GM23248 (cell line): Measurements from ENCODE around the gene GALNS. TPM values are rescaled to one million over a fixed set of nuclear protein-coding genes. Genes with fewer than 3 reads are reported as not detected.
A peak's percentile ranks its signal among the peaks of the same experiment; 100 is the strongest.

Experiments
- DNase-seq: peaks from one replicate; pipeline ENCODE4 v3.0.0-alpha.2; 2015
- H2AFZ ChIP-seq: fragments of 200-600 bp; sonication (generic); 2 replicates; pipeline ENCODE4 v1.6.1; 2016; ENCODE audit warnings: antibody characterized with exemption
- H3F3A ChIP-seq: fragments of 200-600 bp; sonication (generic); 2 replicates; pipeline ENCODE4 v1.6.1; 2016; ENCODE audit warnings: mild to moderate bottlenecking, antibody characterized with exemption, mixed run types; ENCODE audit not compliant: insufficient read depth
- H3K27ac ChIP-seq: fragments of 200-600 bp; sonication (generic); 2 replicates; pipeline ENCODE4 v1.5.1; 2016; ENCODE audit warnings: mild to moderate bottlenecking
- H3K27me3 ChIP-seq: fragments of 200-600 bp; sonication (generic); replicated peaks from 2 replicates; pipeline ENCODE4 v1.6.1; 2016; ENCODE audit warnings: mild to moderate bottlenecking; ENCODE audit not compliant: insufficient read depth
- H3K36me3 ChIP-seq: fragments of 200-600 bp; sonication (generic); 2 replicates; pipeline ENCODE4 v1.6.1; 2016; ENCODE audit warnings: low read depth, mild to moderate bottlenecking
- H3K4me1 ChIP-seq: fragments of 200-600 bp; sonication (generic); 2 replicates; pipeline ENCODE4 v1.6.1; 2016; ENCODE audit warnings: mild to moderate bottlenecking; ENCODE audit not compliant: insufficient read depth
- H3K4me2 ChIP-seq: fragments of 200-600 bp; sonication (generic); one replicate; pipeline ENCODE4 v1.6.1; 2016; ENCODE audit warnings: mild to moderate bottlenecking; ENCODE audit not compliant: unreplicated experiment
- H3K4me3 ChIP-seq: fragments of 200-600 bp; sonication (generic); 2 replicates; pipeline ENCODE4 v1.5.1; 2016; ENCODE audit warnings: mild to moderate bottlenecking
- H3K79me2 ChIP-seq: fragments of 200-600 bp; sonication (generic); 2 replicates; pipeline ENCODE4 v1.6.1; 2016; ENCODE audit warnings: mild to moderate bottlenecking; ENCODE audit not compliant: insufficient read depth
- H3K9ac ChIP-seq: fragments of 200-600 bp; sonication (generic); 2 replicates; pipeline ENCODE4 v1.6.1; 2016; ENCODE audit warnings: mild to moderate bottlenecking
- H3K9me2 ChIP-seq: fragments of 200-600 bp; sonication (generic); 2 replicates; pipeline ENCODE4 v1.6.1; 2016; ENCODE audit warnings: mixed run types, mild to moderate bottlenecking, moderate library complexity; ENCODE audit not compliant: insufficient read depth
- H3K9me3 ChIP-seq: fragments of 200-600 bp; sonication (generic); one replicate; pipeline ENCODE4 v1.6.1; 2017; ENCODE audit warnings: low read depth
- H4K20me1 ChIP-seq: fragments of 200-600 bp; sonication (generic); 2 replicates; pipeline ENCODE4 v1.6.0; 2016; ENCODE audit not compliant: insufficient read depth
- EZH2 ChIP-seq: fragments of 200-600 bp; sonication (generic); IDR thresholded peaks from 2 replicates; pipeline ENCODE4 v1.6.1; 2018; ENCODE audit warnings: antibody characterized with exemption, mild to moderate bottlenecking; ENCODE audit not compliant: insufficient read depth, poor library complexity, severe bottlenecking
- EZH2phosphoT487 ChIP-seq: fragments of 200-600 bp; sonication (generic); IDR thresholded peaks from 2 replicates; pipeline ENCODE4 v1.6.1; 2018; ENCODE audit warnings: antibody characterized with exemption, moderate library complexity, mild to moderate bottlenecking, low read depth; ENCODE audit not compliant: insufficient read depth
- WGBS, 2 experiments: methylation state at CpG; one replicate each; pipeline ENCODE4 v1.1.6; 2015 to 2017; ENCODE audit warnings: low lambda C conversion rate in 2 of 2, low coverage in 1 of 2; ENCODE audit errors: missing lambda C conversion rate in 2 of 2; 5-methylcytosine and 5-hydroxymethylcytosine counted together
- in situ Hi-C: fragments of 300-500 bp; cut with MboI; formaldehyde crosslinking; loops from 2 replicates; pipeline ENCODE4 v1.15.0; 2020
- polyA plus RNA-seq: library from polyadenylated mRNA; unstranded; fragments of >200 nt; fragmentation: Nextera tagmentation; extraction: Ambion mirVana; gene quantifications from 2 replicates; pipeline ENCODE4 v1.2.1, GENCODE V29; 2016
- total RNA-seq: library from RNA; depleted of rRNA; stranded (reverse); fragments of >200 nt; shearing (Covaris generic); gene quantifications from 2 replicates; pipeline ENCODE4 v1.2.3, GENCODE V29; 2014

GALNS gene
- total and polyA plus RNA-seq, 2 experiments from 2014 or later: 24.0 to 39.0 TPM

DNA sequence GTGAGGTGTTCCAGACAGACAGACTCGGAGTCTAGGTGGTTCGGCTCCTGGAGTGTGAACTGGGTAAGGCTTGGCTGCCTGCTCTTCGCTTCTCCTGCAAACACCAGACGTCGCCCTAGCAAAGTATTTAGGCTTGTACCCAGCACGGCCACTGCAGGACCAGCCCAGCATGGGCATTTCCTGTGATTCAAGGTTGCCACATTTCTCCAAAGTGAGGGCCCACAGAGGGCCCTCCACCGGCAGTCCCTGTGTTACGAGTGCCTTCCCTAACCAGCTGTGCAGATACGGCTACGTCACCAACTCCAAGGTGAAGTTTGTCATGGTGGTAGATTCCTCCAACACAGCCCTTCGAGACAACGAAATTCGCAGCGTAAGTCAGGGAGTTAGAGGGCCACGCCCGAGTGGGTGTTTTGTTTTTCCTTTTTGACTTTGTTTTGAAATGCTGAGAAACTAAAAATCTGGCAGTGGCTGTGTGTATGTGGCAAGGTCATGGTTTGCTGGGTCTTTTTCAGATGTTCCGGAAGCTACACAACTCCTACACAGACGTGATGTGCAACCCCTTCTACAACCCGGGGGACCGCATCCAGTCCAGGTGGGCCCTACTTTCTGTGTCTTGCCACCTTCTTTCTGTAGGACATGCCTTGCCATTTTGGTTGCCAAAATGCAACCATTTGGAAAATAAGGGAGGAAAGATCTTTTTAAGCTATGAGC, 2.8 kb upstream of the GALNS start:
- H3K27ac ChIP-seq: no peak overlapping the region
- H2AFZ ChIP-seq: no peak overlapping the region
- no peaks in the 10 kb centered on the region for H4K20me1 ChIP-seq
- no peaks in the 10 kb centered on the region for H3K36me3 ChIP-seq
- in situ Hi-C loops: no loop called here
- no peak overlapping the region for H3K9ac ChIP-seq
- H3K79me2 ChIP-seq: peaks cover 27% of the 10 kb centered on the region; the same call in 1 of the 2 replicates
- no peaks in the 10 kb centered on the region for H3K27me3 ChIP-seq
- no peaks in the 10 kb centered on the region for H3K9me2 ChIP-seq
- TF ChIP-seq EZH2 (no peak), EZH2phosphoT487 (no peak)
- no peak overlapping the region for H3K4me3 ChIP-seq
- no peak overlapping the region for H3K4me2 ChIP-seq
- H3K9me3 ChIP-seq: no peaks in the 10 kb centered on the region
- H3K4me1 ChIP-seq: peaks cover 8% of the 10 kb centered on the region; the same call in 1 of the 2 replicates
- no peaks in the 10 kb centered on the region; the same call in 1 of the 2 replicates for H3F3A ChIP-seq
- 83 to 88% methylated on average over 20 of the region's 20 CpGs for WGBS, 2 experiments
- DNase-seq: no peak

DNA sequence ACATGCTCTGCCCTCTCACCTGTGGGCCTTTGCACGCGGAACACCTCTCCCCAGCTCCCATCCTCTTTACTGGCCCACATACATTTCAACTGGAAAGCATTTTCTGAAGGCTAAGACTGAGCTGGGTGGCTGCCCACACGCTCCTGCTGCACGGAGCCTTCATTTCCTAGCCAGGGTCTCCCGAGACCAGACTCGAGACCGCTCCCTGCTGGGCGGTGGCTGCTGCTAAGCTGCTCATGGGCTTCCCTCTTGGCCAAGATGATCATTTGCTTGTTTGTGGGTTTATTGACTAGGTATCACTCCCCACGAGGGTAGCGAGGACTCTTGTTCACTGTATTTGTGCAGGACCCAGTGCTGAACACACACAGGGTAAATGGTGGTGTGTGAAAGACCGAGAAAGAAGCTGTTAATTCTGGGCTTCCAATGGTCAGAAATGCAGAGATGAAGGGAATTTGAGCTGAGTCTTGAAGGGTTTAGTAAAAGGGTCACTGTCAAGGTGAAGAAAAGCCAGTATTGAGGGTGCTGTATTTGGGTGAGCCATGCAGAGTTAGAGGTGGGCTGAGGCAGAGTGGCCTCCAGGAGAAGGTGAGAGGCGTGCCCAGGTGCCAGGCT, 1.1 kb upstream of the GALNS start:
- no peaks in the 10 kb centered on the region; the same call in 1 of the 2 replicates for H3F3A ChIP-seq
- H4K20me1 ChIP-seq: no peaks in the 10 kb centered on the region
- no peaks in the 10 kb centered on the region for H3K36me3 ChIP-seq
- H3K27ac ChIP-seq: no peak overlapping the region
- peaks cover 27% of the 10 kb centered on the region; the same call in 1 of the 2 replicates for H3K79me2 ChIP-seq
- peak overlapping the region; percentile 79 for H3K9ac ChIP-seq
- no peaks in the 10 kb centered on the region for H3K9me2 ChIP-seq
- in situ Hi-C loops: no loop called here
- TF ChIP-seq EZH2phosphoT487: no peak
- no peak for TF ChIP-seq EZH2
- WGBS, 2 experiments: 12 to 14% methylated on average over 12 of the region's 12 CpGs
- peak overlapping the region; percentile 91 for H3K4me2 ChIP-seq
- peak overlapping the region; percentile 89 for H2AFZ ChIP-seq
- H3K4me1 ChIP-seq: peaks cover 8% of the 10 kb centered on the region; the same call in 1 of the 2 replicates
- H3K27me3 ChIP-seq: no peaks in the 10 kb centered on the region
- no peaks in the 10 kb centered on the region for H3K9me3 ChIP-seq
- H3K4me3 ChIP-seq: peak overlapping the region; percentile 92
- DNase-seq: peak; percentile 92

DNA sequence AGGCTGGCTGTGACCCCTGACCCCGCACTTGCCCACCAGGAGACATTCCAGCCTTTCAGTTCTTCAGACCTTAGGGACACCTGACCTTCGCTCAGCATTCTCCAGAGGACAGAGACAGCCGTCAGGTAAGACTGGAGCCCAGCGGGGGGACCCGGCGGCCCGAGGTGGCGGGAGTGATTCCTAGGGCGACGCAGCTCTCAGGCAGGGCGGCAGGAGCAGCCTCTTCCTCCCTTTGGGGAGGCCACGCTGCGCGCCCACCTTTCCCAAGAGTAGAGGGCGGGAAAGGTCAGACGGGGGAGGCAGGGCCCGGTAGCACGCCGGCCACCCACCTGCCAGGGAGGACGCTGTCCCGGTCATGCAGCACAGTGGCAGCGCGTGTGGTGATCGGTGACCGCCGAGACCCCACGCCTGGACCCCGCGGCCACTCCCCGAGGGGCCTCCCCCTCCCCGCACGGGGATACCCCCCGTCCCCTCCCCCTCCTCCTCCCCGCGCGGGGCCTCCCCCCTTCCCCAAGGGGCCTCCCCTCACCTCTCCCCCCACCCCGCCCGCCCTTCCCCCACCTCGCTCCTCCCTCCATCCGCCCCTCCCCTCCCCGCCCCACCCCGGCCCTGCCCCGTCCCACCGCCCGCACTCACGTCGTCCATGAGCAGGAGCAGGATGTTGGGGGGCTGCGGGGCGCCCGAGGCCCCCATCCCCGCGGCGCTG, 472 bp downstream of the GALNS start:
- H3K36me3 ChIP-seq: no peaks in the 10 kb centered on the region
- H4K20me1 ChIP-seq: no peaks in the 10 kb centered on the region
- in situ Hi-C loops: no loop called here
- TF ChIP-seq EZH2phosphoT487 (no peak), EZH2 (no peak)
- no peaks in the 10 kb centered on the region for H3K9me3 ChIP-seq
- no peaks in the 10 kb centered on the region for H3K27me3 ChIP-seq
- peak overlapping the region; percentile 92 for H3K4me3 ChIP-seq
- no peak overlapping the region for H2AFZ ChIP-seq
- peak; percentile 24 for DNase-seq
- no peak overlapping the region for H3K27ac ChIP-seq
- H3K9ac ChIP-seq: peak overlapping the region; percentile 79
- H3K4me2 ChIP-seq: peak overlapping the region; percentile 74
- H3K9me2 ChIP-seq: no peaks in the 10 kb centered on the region
- WGBS, 2 experiments: 9 to 18% methylated on average over 22 to 47 of the region's 53 CpGs
- H3F3A ChIP-seq: no peaks in the 10 kb centered on the region; the same call in 1 of the 2 replicates
- H3K79me2 ChIP-seq: peaks cover 27% of the 10 kb centered on the region; the same call in 1 of the 2 replicates
- peaks cover 8% of the 10 kb centered on the region; the same call in 1 of the 2 replicates for H3K4me1 ChIP-seq

DNA sequence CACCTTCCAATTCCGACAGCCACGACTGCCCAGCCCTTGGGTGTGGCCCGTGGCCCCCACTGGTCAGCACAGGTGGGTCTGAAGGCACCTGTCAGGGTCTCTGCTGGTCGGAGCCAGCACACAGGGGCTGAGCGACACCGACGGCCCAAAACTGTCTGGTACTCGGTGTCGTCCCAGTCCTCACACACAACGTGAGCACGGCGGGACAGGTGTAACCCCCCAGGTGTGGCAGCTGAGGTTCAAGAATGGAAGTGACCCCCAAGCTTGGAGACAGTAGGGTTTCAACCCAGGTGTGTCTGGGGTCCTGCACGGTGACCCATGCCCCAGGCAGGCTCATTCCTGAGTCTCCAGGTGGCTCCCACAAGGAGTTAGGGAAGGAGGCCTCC, 1.0 kb downstream of the GALNS start:
- no peaks in the 10 kb centered on the region for H4K20me1 ChIP-seq

More for the DNA sequence above, 1.0 kb downstream of the GALNS start:
- Histone ChIP-seq H3K9me3 (no peaks in the 10 kb centered on the region), H3K4me1 (peaks cover 8% of the 10 kb centered on the region; the same call in 1 of the 2 replicates), H3K27me3 (no peaks in the 10 kb centered on the region), H3F3A (no peaks in the 10 kb centered on the region; the same call in 1 of the 2 replicates), H2AFZ (no peak overlapping the region), H3K4me2 (peak overlapping the region; percentile 74), H3K36me3 (no peaks in the 10 kb centered on the region), H3K9ac (peak overlapping the region; percentile 44; the same call in 1 of the 2 replicates), H3K27ac (no peak overlapping the region), H3K4me3 (peak overlapping the region; percentile 71), H3K79me2 (peaks cover 27% of the 10 kb centered on the region; the same call in 1 of the 2 replicates), H3K9me2 (no peaks in the 10 kb centered on the region)
- no peak for DNase-seq
- in situ Hi-C loops: no loop called here
- TF ChIP-seq EZH2phosphoT487 (no peak), EZH2 (no peak)
- WGBS, 2 experiments: 79 to 80% methylated on average over 12 to 13 of the region's 13 CpGs
